ENCODE measurements around the gene SCRN1.

Gene SCRN1

DNA sequence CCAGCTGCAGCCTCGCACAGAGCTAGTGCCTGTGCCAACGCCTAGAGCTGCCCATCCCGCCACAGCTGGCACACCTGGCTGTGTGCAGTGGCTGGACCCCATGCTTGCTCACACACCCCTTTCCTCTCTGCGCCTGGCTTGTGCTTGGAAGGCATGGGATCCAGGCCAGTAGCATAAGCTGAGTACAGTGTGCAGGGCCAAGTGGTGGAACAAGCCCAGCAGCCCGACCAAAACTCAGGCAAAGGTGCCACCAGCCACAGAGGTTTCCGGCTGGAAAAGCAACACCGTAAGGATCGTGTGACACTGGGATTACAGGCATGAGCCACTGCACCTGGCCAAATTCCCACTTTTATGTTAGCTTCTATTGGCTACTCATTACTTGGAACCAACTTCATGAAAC is 38.4 kb downstream of the SCRN1 start:
- no peaks in the 10 kb centered on the region for H3K4me1 ChIP-seq (ENCODE audit: insufficient read depth, low read length)
- H3K36me3 ChIP-seq (ENCODE audit: insufficient read depth, low read length) = peaks cover 84% of the 10 kb centered on the region
- H3K27me3 ChIP-seq (ENCODE audit: insufficient read depth, low read length) = no peaks in the 10 kb centered on the region
- H3K4me3 ChIP-seq (ENCODE audit: low read length) = no peak overlapping the region
- H3K9ac ChIP-seq (ENCODE audit: low read depth, low read length) = no peak overlapping the region
- WGBS = 96% methylated on average over 8 of the region's 8 CpGs
- H3K27ac ChIP-seq (ENCODE audit: low read depth, low read length) = no peak overlapping the region
- H3K9me3 ChIP-seq (ENCODE audit: insufficient read depth, low read depth, low read length) = peaks cover 15% of the 10 kb centered on the region

- 94% methylated on average over 8 of the region's 8 CpGs for WGBS
- Histone ChIP-seq H3K4me1 (ENCODE audit: insufficient read depth, low read length) (no peaks in the 10 kb centered on the region), H3K27me3 (ENCODE audit: insufficient read depth, low read length) (no peaks in the 10 kb centered on the region), H3K9ac (ENCODE audit: low read depth, low read length) (no peak overlapping the region), H3K27ac (ENCODE audit: low read depth, low read length) (no peak overlapping the region), H3K9me3 (ENCODE audit: insufficient read depth, low read depth, low read length) (peaks cover 15% of the 10 kb centered on the region), H3K36me3 (ENCODE audit: insufficient read depth, low read length) (peaks cover 86% of the 10 kb centered on the region), H3K4me3 (ENCODE audit: low read length) (no peak overlapping the region)
These were observed 39.1 kb downstream of the SCRN1 start for GRCh38 chr7:29950480-29950879.

DNA sequence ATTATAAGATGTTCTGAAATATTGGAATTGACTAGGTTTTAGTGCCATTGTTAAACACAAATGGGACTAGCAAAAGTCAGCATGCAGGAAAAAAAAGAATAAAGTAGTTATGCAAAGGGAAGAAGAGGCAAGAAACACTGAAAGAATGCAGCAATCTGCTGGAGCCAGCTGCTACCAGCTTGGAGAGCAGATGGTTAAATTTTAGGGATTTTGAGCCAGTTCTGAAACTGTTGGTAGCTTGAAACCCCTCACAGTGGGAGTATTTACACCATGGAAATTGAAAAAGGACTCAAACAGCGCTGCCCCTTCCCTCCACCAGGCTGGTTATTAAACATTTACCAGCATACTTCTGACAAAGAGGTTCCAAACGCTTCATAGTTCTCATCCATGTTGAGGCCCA is 41.0 kb downstream of the SCRN1 start:
- H3K4me1 ChIP-seq (ENCODE audit: insufficient read depth, low read length) = no peaks in the 10 kb centered on the region
- 92% methylated on average over 2 of the region's 2 CpGs for WGBS
- no peaks in the 10 kb centered on the region for H3K27me3 ChIP-seq (ENCODE audit: insufficient read depth, low read length)
- H3K9ac ChIP-seq (ENCODE audit: low read depth, low read length) = no peak overlapping the region
- H3K36me3 ChIP-seq (ENCODE audit: insufficient read depth, low read length) = peaks cover 86% of the 10 kb centered on the region
- peaks cover 15% of the 10 kb centered on the region for H3K9me3 ChIP-seq (ENCODE audit: insufficient read depth, low read depth, low read length)
- no peak overlapping the region for H3K27ac ChIP-seq (ENCODE audit: low read depth, low read length)
- H3K4me3 ChIP-seq (ENCODE audit: low read length) = no peak overlapping the region

DNA sequence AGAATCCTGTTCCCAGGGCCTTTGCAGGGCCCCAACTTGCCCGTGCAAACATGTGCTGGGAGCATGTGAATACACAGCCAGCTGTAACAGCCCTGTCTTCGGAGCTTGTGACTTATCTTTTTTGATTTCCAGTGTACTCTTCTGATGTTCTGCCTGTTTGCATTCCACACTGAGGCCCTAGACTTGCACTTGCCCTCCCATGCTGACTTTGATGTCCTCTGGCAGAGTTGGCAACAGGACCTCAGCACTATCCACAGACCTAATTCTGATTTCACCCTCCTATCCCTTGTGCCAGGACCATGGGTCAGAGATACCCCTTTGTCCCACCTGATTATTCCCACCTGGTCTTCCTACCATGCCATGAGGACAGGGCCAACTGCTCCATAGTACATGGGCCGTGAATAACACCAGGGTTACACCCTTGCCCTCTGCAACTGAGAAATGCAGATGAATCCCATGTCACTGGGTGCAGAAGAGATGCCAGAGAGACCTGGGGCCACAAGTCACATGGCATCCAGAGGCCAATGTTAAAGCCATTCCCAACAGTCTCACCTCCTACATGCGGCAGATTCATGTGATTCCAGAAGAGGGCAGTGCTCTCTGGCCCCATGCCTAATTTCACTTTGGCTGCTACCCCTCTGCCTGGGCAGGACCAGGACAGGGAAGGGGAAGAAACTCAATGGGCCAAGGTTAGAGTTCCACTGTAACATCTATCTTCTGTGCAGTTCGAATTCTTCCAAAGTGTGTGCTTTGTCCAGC is 43.0 kb downstream of the SCRN1 start:
- Histone ChIP-seq H3K27ac (ENCODE audit: low read depth, low read length) (no peak overlapping the region), H3K36me3 (ENCODE audit: insufficient read depth, low read length) (peaks cover 86% of the 10 kb centered on the region), H3K4me3 (ENCODE audit: low read length) (no peak overlapping the region), H3K27me3 (ENCODE audit: insufficient read depth, low read length) (no peaks in the 10 kb centered on the region), H3K9me3 (ENCODE audit: insufficient read depth, low read depth, low read length) (peaks cover 10% of the 10 kb centered on the region), H3K9ac (ENCODE audit: low read depth, low read length) (no peak overlapping the region), H3K4me1 (ENCODE audit: insufficient read depth, low read length) (no peaks in the 10 kb centered on the region)
- WGBS = 91% methylated on average over 5 of the region's 5 CpGs

DNA sequence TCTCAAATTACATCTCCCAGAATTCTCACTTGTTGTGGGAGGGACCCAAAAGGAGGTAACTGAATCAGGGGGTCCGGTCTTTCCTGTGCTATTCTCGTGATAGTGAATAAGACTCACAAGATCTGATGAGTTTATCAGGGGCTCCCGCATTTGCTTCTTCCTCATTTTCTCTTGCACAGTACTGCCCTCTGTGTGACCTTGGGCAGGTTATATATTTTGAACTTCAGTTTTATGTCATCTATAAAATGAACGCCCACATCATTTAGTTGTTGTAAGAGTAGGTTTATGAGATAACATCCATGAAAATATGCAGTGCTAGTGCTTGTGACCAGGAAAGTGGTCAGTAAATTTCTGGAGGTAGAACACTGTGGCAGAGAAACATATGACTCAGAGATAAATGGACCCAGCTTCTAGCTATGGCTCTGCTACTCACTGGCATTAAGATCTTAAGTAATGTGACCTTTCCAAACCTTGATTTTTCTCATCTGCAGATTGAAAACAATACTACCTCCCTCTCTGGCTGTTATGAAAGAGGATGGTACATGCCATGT is 44.3 kb downstream of the SCRN1 start:
- Histone ChIP-seq H3K36me3 (ENCODE audit: insufficient read depth, low read length) (peaks cover 86% of the 10 kb centered on the region), H3K9ac (ENCODE audit: low read depth, low read length) (no peak overlapping the region)

DNA sequence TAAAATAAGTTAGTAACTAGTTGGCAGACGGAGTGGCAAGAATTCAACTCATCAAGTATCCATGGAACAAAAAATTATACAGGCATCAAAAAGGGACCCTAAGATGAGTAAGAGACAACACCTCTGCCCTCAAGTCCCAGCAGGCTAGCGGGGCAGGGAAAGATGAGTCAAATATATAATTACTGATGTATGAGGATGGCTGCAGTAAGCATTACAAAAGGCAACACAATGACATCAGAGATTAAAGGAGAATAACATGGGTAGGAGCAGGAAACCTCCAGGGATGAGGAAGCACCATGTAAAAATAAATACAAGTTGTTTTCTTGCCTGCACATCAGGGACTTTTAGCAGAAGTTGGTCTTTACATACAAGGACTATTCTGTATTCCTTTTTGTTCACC is 49.4 kb downstream of the SCRN1 start:
- H3K9me3 ChIP-seq (ENCODE audit: insufficient read depth, low read depth, low read length) = no peaks in the 10 kb centered on the region
- H3K9ac ChIP-seq (ENCODE audit: low read depth, low read length) = no peak overlapping the region
- 100% methylated on average over 1 of the region's 2 CpGs for WGBS
- no peaks in the 10 kb centered on the region for H3K27me3 ChIP-seq (ENCODE audit: insufficient read depth, low read length)
- H3K4me3 ChIP-seq (ENCODE audit: low read length) = no peak overlapping the region
- peaks cover 97% of the 10 kb centered on the region for H3K36me3 ChIP-seq (ENCODE audit: insufficient read depth, low read length)
- no peaks in the 10 kb centered on the region for H3K4me1 ChIP-seq (ENCODE audit: insufficient read depth, low read length)
- no peak overlapping the region for H3K27ac ChIP-seq (ENCODE audit: low read depth, low read length)

More for the DNA sequence above, 44.3 kb downstream of the SCRN1 start:
- Histone ChIP-seq H3K27me3 (ENCODE audit: insufficient read depth, low read length) (no peaks in the 10 kb centered on the region), H3K4me1 (ENCODE audit: insufficient read depth, low read length) (no peaks in the 10 kb centered on the region), H3K9me3 (ENCODE audit: insufficient read depth, low read depth, low read length) (no peaks in the 10 kb centered on the region), H3K4me3 (ENCODE audit: low read length) (no peak overlapping the region), H3K27ac (ENCODE audit: low read depth, low read length) (no peak overlapping the region)
- 100% methylated on average over 4 of the region's 4 CpGs for WGBS

DNA sequence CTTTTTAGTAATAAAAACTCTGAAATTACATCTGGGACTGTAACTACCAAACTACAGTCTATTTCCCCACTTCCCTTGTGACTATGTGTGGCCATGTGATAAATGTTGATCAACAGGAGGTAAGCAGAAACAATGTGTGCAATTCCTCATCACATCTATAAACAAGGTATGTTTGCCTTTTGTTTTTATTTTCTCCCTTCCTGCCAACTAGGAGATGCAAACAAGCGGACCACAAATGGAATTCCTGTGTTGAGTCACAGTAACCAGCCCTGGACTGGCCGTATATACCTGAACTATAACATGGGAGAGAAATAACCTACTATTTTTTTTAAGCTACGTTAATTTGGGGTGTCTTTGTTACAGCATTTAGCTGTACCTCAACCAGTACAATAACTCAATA is 52.5 kb downstream of the SCRN1 start:
- no peaks in the 10 kb centered on the region for H3K4me1 ChIP-seq (ENCODE audit: insufficient read depth, low read length)
- H3K36me3 ChIP-seq (ENCODE audit: insufficient read depth, low read length) = peaks cover 88% of the 10 kb centered on the region
- no peaks in the 10 kb centered on the region for H3K27me3 ChIP-seq (ENCODE audit: insufficient read depth, low read length)
- WGBS = 95% methylated on average over 3 of the region's 3 CpGs
- no peak overlapping the region for H3K9ac ChIP-seq (ENCODE audit: low read depth, low read length)
- no peak overlapping the region for H3K4me3 ChIP-seq (ENCODE audit: low read length)
- no peak overlapping the region for H3K27ac ChIP-seq (ENCODE audit: low read depth, low read length)
- no peaks in the 10 kb centered on the region for H3K9me3 ChIP-seq (ENCODE audit: insufficient read depth, low read depth, low read length)

DNA sequence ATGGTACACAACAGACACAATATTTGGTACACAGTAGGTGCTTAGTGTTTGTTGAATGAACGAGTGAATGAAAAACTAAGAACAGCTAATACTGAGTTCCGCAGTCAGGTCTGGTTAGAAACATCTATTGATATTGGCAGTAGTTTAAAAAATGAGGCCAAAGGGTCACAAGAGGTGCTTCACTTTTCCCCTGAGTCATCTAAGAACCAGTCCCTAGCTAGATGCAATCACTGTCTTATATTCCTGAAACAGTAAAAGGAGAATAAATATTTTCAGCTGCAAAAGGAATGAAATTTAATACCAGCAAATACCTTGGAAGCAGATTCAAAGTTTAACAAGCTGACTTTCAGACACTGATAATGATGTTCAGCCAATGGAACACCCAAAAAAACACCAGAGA is 54.5 kb downstream of the SCRN1 start:
- Histone ChIP-seq H3K4me3 (ENCODE audit: low read length) (no peak overlapping the region), H3K9me3 (ENCODE audit: insufficient read depth, low read depth, low read length) (no peaks in the 10 kb centered on the region), H3K36me3 (ENCODE audit: insufficient read depth, low read length) (peaks cover 88% of the 10 kb centered on the region), H3K4me1 (ENCODE audit: insufficient read depth, low read length) (no peaks in the 10 kb centered on the region), H3K27ac (ENCODE audit: low read depth, low read length) (no peak overlapping the region), H3K27me3 (ENCODE audit: insufficient read depth, low read length) (no peaks in the 10 kb centered on the region), H3K9ac (ENCODE audit: low read depth, low read length) (no peak overlapping the region)
- 95% methylated on average over 2 of the region's 2 CpGs for WGBS

- H3K27ac ChIP-seq (ENCODE audit: low read depth, low read length) = no peak overlapping the region
- no peaks in the 10 kb centered on the region for H3K4me1 ChIP-seq (ENCODE audit: insufficient read depth, low read length)
- no peak overlapping the region for H3K9ac ChIP-seq (ENCODE audit: low read depth, low read length)
- H3K9me3 ChIP-seq (ENCODE audit: insufficient read depth, low read depth, low read length) = no peaks in the 10 kb centered on the region
- WGBS = 92% methylated on average over 17 of the region's 17 CpGs
- H3K27me3 ChIP-seq (ENCODE audit: insufficient read depth, low read length) = no peaks in the 10 kb centered on the region
- H3K36me3 ChIP-seq (ENCODE audit: insufficient read depth, low read length) = peaks cover 72% of the 10 kb centered on the region
- H3K4me3 ChIP-seq (ENCODE audit: low read length) = no peak overlapping the region
These were observed 60.4 kb downstream of the SCRN1 start for GRCh38 chr7:29929018-29929807.

- WGBS = 92% methylated on average over 4 of the region's 5 CpGs
- no peak overlapping the region for H3K27ac ChIP-seq (ENCODE audit: low read depth, low read length)
- H3K36me3 ChIP-seq (ENCODE audit: insufficient read depth, low read length) = peaks cover 82% of the 10 kb centered on the region
- no peak overlapping the region for H3K9ac ChIP-seq (ENCODE audit: low read depth, low read length)
- no peak overlapping the region for H3K4me3 ChIP-seq (ENCODE audit: low read length)
- no peaks in the 10 kb centered on the region for H3K4me1 ChIP-seq (ENCODE audit: insufficient read depth, low read length)
- H3K27me3 ChIP-seq (ENCODE audit: insufficient read depth, low read length) = no peaks in the 10 kb centered on the region
- no peaks in the 10 kb centered on the region for H3K9me3 ChIP-seq (ENCODE audit: insufficient read depth, low read depth, low read length)
These were observed 62.9 kb downstream of the SCRN1 start for GRCh38 chr7:29926741-29927140.

DNA sequence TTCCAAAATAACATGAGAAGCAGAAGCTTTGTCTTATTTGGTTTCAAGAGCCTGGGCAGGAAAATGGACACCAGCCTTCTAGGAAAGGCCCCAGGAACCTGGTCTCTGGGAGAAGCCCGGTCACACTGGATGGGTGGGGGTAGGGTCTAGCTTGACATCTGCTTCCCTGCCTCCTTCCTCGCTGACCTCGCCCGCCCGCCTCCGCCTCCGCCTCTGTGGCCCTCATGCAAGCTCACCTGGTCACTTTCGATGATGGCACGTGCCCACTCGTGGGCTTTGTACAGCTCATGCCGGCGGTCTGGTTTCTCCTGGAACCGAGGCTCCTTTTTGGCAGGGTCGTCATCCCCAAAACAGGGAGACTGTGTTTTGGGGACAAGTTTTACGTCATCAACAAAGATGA is 63.4 kb downstream of the SCRN1 start:
- H3K9ac ChIP-seq (ENCODE audit: low read depth, low read length) = no peak overlapping the region
- no peaks in the 10 kb centered on the region for H3K9me3 ChIP-seq (ENCODE audit: insufficient read depth, low read depth, low read length)
- no peaks in the 10 kb centered on the region for H3K4me1 ChIP-seq (ENCODE audit: insufficient read depth, low read length)
- no peak overlapping the region for H3K27ac ChIP-seq (ENCODE audit: low read depth, low read length)
- H3K36me3 ChIP-seq (ENCODE audit: insufficient read depth, low read length) = peaks cover 79% of the 10 kb centered on the region
- no peaks in the 10 kb centered on the region for H3K27me3 ChIP-seq (ENCODE audit: insufficient read depth, low read length)
- H3K4me3 ChIP-seq (ENCODE audit: low read length) = no peak overlapping the region
- WGBS = 94% methylated on average over 15 of the region's 15 CpGs
